MM.1S (cell line): ENCODE results near the gene CHMP6.

Experiments
- EZH2 ChIP-seq: fragments of 300-600 bp; sonication (generic); optimal IDR thresholded peaks from 2 replicates; pipeline ENCODE3; 2017; ENCODE audit warnings: low read depth, mild to moderate bottlenecking, antibody characterized with exemption, low read length, mixed read lengths
- EZH2phosphoT487 ChIP-seq: fragments of 300-600 bp; sonication (generic); IDR thresholded peaks from 2 replicates; pipeline ENCODE4 v1.6.1; 2018; ENCODE audit warnings: antibody characterized with exemption, low read length
- TF ChIP-seq, protein P1 (sequence below): fragments of 300-600 bp; sonication (generic); IDR thresholded peaks from 2 replicates; pipeline ENCODE4 v1.5.1; 2016; ENCODE audit warnings: antibody characterized with exemption, low read length, mixed read lengths

GRCh38 chr17:81011951-81012350, 20.3 kb downstream of the CHMP6 start:
- TF ChIP-seq, protein P1, sequence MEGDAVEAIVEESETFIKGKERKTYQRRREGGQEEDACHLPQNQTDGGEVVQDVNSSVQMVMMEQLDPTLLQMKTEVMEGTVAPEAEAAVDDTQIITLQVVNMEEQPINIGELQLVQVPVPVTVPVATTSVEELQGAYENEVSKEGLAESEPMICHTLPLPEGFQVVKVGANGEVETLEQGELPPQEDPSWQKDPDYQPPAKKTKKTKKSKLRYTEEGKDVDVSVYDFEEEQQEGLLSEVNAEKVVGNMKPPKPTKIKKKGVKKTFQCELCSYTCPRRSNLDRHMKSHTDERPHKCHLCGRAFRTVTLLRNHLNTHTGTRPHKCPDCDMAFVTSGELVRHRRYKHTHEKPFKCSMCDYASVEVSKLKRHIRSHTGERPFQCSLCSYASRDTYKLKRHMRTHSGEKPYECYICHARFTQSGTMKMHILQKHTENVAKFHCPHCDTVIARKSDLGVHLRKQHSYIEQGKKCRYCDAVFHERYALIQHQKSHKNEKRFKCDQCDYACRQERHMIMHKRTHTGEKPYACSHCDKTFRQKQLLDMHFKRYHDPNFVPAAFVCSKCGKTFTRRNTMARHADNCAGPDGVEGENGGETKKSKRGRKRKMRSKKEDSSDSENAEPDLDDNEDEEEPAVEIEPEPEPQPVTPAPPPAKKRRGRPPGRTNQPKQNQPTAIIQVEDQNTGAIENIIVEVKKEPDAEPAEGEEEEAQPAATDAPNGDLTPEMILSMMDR, result no peak
- TF ChIP-seq EZH2, result no peak
- TF ChIP-seq EZH2phosphoT487, result no peak
